CD4-positive, alpha-beta T cell (primary cell): ENCODE measurements around the gene DSCAML1. TPM values are rescaled to one million over a fixed set of nuclear protein-coding genes. Genes with fewer than 3 reads are reported as not detected.

ENCODE experiments used
- ATAC-seq: fragments of 200-7000 bp; cut with Tn5 transposase; one replicate; pipeline ENCODE4 v1.10.0; 2022; ENCODE audit warnings: mild to moderate bottlenecking; ENCODE audit not compliant: poor library complexity
- CTCF ChIA-PET: fragments of 350-600 bp; sonication (Branson Sonifier 250); formaldehyde crosslinking; loops from one replicate; lab custom pipeline; 2021; ENCODE audit warnings: antibody characterized with exemption, inconsistent platforms; lab: Charles Lee
- POLR2A ChIA-PET: fragments of 350-600 bp; sonication (Branson Sonifier 250); formaldehyde crosslinking; loops from one replicate; lab custom pipeline; 2021; ENCODE audit warnings: antibody characterized with exemption, inconsistent platforms; lab: Charles Lee
- DNase-seq, 14 experiments: peaks; one replicate each; pipeline ENCODE4 v3.0.0-alpha.2; 2013 to 2020; ENCODE audit warnings: mixed read lengths in 2 of 14
- H3K27ac ChIP-seq, 2 donors: one replicate each; pipeline versions ENCODE4 v1.5.1 to v1.7.0; 2013; ENCODE audit warnings: low read length in 2 of 2, low read depth in 1 of 2, mild to moderate bottlenecking in 1 of 2
- H3K27me3 ChIP-seq, 2 experiments: 1 replicate in 1 of 2; 2 replicates in 1 of 2; pipeline versions ENCODE4 v1.6.1 to v1.7.0; 2013; ENCODE audit warnings: low read length in 2 of 2, control low read depth in 1 of 2, mild to moderate bottlenecking in 1 of 2, moderate library complexity in 1 of 2; ENCODE audit not compliant: insufficient read depth in 2 of 2, control insufficient read depth in 1 of 2
- H3K36me3 ChIP-seq: one replicate; pipeline ENCODE4 v1.6.1; 2013; ENCODE audit warnings: low read length, control low read depth; ENCODE audit not compliant: insufficient read depth
- H3K4me1 ChIP-seq: one replicate; pipeline ENCODE4 v1.6.1; 2013; ENCODE audit warnings: low read length, control low read depth; ENCODE audit not compliant: insufficient read depth
- H3K4me3 ChIP-seq: one replicate; pipeline ENCODE4 v1.5.1; 2013; ENCODE audit warnings: mild to moderate bottlenecking, low read length, moderate library complexity
- H3K9me3 ChIP-seq, 2 experiments: 1 replicate in 1 of 2; 2 replicates in 1 of 2; pipeline versions ENCODE4 v1.6.1 to v1.7.0; 2013; ENCODE audit warnings: low read length in 2 of 2, mild to moderate bottlenecking in 2 of 2, control low read depth in 1 of 2, moderate library complexity in 1 of 2; ENCODE audit not compliant: control insufficient read depth in 1 of 2, insufficient read depth in 1 of 2
- H3K27ac Mint-ChIP-seq: one replicate; pipeline ENCODE4 v1.8.0; 2020; ENCODE audit warnings: mixed read lengths
- H3K27me3 Mint-ChIP-seq: one replicate; pipeline ENCODE4 v1.8.0; 2021; ENCODE audit warnings: mixed read lengths
- H3K36me3 Mint-ChIP-seq: one replicate; pipeline ENCODE4 v1.8.0; 2021; ENCODE audit warnings: low read depth, mixed read lengths
- H3K4me1 Mint-ChIP-seq: one replicate; pipeline ENCODE4 v1.8.0; 2021; ENCODE audit warnings: low read depth, mixed read lengths
- H3K4me3 Mint-ChIP-seq: one replicate; pipeline ENCODE4 v1.8.0; 2020; ENCODE audit warnings: mild to moderate bottlenecking, mixed read lengths
- H3K9me3 Mint-ChIP-seq: one replicate; pipeline ENCODE4 v1.8.0; 2020; ENCODE audit warnings: mixed read lengths
- intact Hi-C, 2 experiments: fragments of 100-400 bp; cut with DNase I in 1 of 2; cut with micrococcal nuclease in 1 of 2; formaldehyde crosslinking; loops; one replicate each; pipeline versions ENCODE4 v1.15.1 to v1.9.0; 2023 to 2025; cut with DNase I, micrococcal nuclease
- total RNA-seq, 174 experiments: library from RNA in 2 of 174; stranded (reverse) in 2 of 174; gene quantifications; one replicate each; pipeline ENCODE4 v1.2.3 and lab custom pipeline; 2021 to 2026
- TF ChIP-seq, protein P1 (sequence below): fragments of 200-600 bp; IDR thresholded peaks from one replicate; pipeline ENCODE4 v1.8.0; 2022; ENCODE audit warnings: antibody characterized with exemption, mild to moderate bottlenecking

The DSCAML1 gene
- total RNA-seq, 2 experiments from 2014 or later: 0.22 to 0.61 TPM

DNA sequence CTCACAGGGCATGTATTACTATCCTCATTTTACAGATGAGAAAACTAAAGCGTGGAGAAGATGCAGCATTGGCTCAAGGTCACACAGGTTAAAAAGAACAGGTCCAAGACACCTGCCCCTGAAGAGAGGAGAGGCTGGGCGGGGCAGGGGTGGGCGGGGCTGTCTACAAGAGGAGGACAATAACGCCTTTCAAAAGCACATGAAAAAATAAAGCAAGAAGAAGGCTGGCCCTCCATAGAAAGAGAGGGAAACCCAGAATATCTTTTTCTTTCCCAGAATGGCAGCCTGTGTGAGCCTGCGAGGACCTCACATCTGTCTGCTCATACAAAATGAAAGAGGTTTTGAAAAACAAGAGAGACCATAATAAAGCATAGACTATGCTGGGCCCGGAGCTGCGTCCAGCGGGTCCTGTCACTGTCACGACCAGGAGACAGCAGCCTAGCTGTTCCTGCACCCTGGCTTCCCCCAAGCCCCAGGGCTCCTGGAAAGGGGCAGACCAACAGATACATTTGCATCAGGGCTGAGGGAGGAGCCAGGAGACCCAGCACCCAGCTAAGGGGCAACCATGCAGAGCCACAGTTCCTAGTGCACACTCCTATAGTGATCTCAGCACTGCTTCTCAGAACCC lies 61.6 kb downstream of the DSCAML1 start:
- ATAC-seq (no peak), DNase-seq (no peak)
- Mint-ChIP-seq H3K27ac (no peak overlapping the region), H3K36me3 (no peaks in the 10 kb centered on the region), H3K4me1 (no peaks in the 10 kb centered on the region), H3K9me3 (no peaks in the 10 kb centered on the region), H3K27me3 (peaks cover 24% of the 10 kb centered on the region), H3K4me3 (no peak overlapping the region)
- Histone ChIP-seq H3K4me1 (no peaks in the 10 kb centered on the region), H3K27me3 (peaks cover 0 to 3% of the 10 kb centered on the region in 2 experiments), H3K27ac (no peak overlapping the region), H3K9me3 (no peaks in the 10 kb centered on the region), H3K4me3 (no peak overlapping the region), H3K36me3 (no peaks in the 10 kb centered on the region)
- TF ChIP-seq, protein P1, sequence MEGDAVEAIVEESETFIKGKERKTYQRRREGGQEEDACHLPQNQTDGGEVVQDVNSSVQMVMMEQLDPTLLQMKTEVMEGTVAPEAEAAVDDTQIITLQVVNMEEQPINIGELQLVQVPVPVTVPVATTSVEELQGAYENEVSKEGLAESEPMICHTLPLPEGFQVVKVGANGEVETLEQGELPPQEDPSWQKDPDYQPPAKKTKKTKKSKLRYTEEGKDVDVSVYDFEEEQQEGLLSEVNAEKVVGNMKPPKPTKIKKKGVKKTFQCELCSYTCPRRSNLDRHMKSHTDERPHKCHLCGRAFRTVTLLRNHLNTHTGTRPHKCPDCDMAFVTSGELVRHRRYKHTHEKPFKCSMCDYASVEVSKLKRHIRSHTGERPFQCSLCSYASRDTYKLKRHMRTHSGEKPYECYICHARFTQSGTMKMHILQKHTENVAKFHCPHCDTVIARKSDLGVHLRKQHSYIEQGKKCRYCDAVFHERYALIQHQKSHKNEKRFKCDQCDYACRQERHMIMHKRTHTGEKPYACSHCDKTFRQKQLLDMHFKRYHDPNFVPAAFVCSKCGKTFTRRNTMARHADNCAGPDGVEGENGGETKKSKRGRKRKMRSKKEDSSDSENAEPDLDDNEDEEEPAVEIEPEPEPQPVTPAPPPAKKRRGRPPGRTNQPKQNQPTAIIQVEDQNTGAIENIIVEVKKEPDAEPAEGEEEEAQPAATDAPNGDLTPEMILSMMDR: no peak
- ChIA-PET POLR2A (no interaction called here), CTCF (no interaction called here)
- intact Hi-C loops: no loop called here

DNA sequence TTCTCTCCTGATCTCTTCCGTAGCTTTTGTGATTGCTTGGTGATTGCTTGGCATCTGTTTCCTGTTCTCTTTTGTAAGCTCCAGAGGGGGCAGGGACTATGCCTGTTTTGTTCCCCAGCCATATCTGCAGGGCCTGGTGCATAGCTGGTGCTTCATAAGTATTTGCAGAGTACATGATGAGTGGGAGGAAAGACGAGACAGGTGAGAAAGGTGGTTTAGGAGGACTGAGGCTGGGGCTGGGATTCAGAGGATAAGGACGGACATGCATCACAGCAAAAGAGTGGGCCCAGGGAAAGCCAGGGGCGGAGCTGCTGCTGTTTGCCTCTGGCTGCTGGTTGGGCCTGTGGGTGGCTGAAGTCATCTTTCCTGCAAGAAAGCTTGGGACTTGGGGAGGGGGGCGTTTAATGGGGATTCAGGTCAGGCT lies 62.4 kb downstream of the DSCAML1 start:
- H3K9me3 Mint-ChIP-seq: no peaks in the 10 kb centered on the region
- H3K27me3 Mint-ChIP-seq: peaks cover 16% of the 10 kb centered on the region
- no peak for DNase-seq
- Histone ChIP-seq H3K27ac (no peak overlapping the region), H3K36me3 (no peaks in the 10 kb centered on the region), H3K9me3 (peaks cover 0 to 4% of the 10 kb centered on the region in 2 experiments), H3K4me3 (no peak overlapping the region), H3K4me1 (no peaks in the 10 kb centered on the region), H3K27me3 (peaks cover 0 to 3% of the 10 kb centered on the region in 2 experiments)
- ChIA-PET CTCF (no interaction called here), POLR2A (no interaction called here)
- H3K4me1 Mint-ChIP-seq: no peaks in the 10 kb centered on the region
- no peak for ATAC-seq
- intact Hi-C loops: no loop called here
- H3K36me3 Mint-ChIP-seq: no peaks in the 10 kb centered on the region
- TF ChIP-seq, protein P1: no peak
- no peak overlapping the region for H3K27ac Mint-ChIP-seq
- H3K4me3 Mint-ChIP-seq: no peak overlapping the region

DNA sequence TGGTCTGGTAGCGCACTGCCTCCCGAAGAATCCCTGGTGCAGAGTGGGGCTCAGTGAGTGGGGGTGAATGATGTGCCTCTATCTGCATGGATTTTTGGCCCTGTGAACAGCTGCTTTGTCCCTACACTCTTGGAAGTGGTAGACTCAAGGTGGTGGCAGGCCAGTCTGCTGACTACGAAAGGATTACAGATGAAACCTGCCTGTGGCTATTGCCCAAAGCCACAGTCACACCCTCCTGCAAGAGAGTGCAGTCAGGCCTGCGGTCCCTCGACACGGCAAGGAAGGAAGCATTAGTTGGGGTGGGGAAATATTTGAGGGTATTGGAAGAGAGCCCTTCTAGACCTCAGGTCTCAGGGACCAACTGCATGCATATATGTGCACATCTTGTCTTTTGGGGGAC lies 63.7 kb downstream of the DSCAML1 start:
- no peaks in the 10 kb centered on the region for H3K4me1 Mint-ChIP-seq
- H3K27me3 Mint-ChIP-seq: peaks cover 6% of the 10 kb centered on the region
- peaks cover 0 to 4% of the 10 kb centered on the region in 2 experiments for H3K9me3 ChIP-seq
- CTCF ChIA-PET: no interaction called here
- DNase-seq (no peak), ATAC-seq (no peak)
- H3K4me3 Mint-ChIP-seq: no peak overlapping the region
- no peak overlapping the region for H3K4me3 ChIP-seq
- H3K27me3 ChIP-seq: no peaks in the 10 kb centered on the region
- H3K9me3 Mint-ChIP-seq: no peaks in the 10 kb centered on the region
- H3K36me3 Mint-ChIP-seq: no peaks in the 10 kb centered on the region
- no peak overlapping the region for H3K27ac Mint-ChIP-seq
- intact Hi-C loops: no loop called here
- H3K4me1 ChIP-seq: no peaks in the 10 kb centered on the region
- H3K36me3 ChIP-seq: no peaks in the 10 kb centered on the region
- POLR2A ChIA-PET: no interaction called here
- TF ChIP-seq, protein P1: no peak
- H3K27ac ChIP-seq: no peak overlapping the region
